ENCODE measurements around the gene MYRIP. TPM values are rescaled to one million over a fixed set of nuclear protein-coding genes. Genes with fewer than 3 reads are reported as not detected.
"Not testable (repeated sequence)": the region's sequence is repeated elsewhere in the genome, so short reads cannot be mapped to it uniquely, and the experiment has no call there.

The MYRIP gene
- total RNA-seq, 1 donor from 2014 or later, result not detected

GRCh38 chr3:40268802-40269524 lies 459.6 kb downstream of the MYRIP start:
- intact Hi-C loops (cut with micrococcal nuclease), result no loop called here
- no peak overlapping the region for H3K27ac Mint-ChIP-seq

DNA sequence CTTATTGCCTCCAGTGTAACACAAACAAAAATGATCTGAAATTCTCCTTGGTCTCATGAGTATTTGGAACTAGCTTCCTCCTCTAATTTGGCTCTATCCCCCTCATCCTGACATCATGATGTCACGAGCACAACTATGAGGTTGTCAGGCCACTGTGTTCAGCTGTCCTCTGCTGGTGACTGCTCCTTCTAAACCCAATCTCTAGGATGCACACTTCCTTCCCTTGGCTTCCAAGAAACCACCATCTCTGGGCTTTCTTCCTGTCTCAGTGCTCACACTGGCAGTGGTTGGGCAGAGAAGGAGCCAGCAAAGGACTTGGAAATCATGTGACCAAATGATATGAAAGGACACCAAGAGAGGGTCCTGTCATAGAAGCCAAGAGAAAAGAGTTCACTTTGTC lies 469.4 kb downstream of the MYRIP start:
- Mint-ChIP-seq H3K9me3 (no peaks in the 10 kb centered on the region), H3K27me3 (ENCODE audit: insufficient read depth) (peaks cover 6% of the 10 kb centered on the region), H3K36me3 (ENCODE audit: low read depth) (no peaks in the 10 kb centered on the region), H3K27ac (no peak overlapping the region), H3K4me3 (no peak overlapping the region), H3K4me1 (ENCODE audit: low read depth) (no peaks in the 10 kb centered on the region)
- intact Hi-C loops (cut with micrococcal nuclease), result no loop called here
- no peak for DNase-seq (ENCODE audit: low spot score)

More at GRCh38 chr3:40268802-40269524, 459.6 kb downstream of the MYRIP start:
- no peaks in the 10 kb centered on the region for H3K36me3 Mint-ChIP-seq (ENCODE audit: low read depth)
- no peaks in the 10 kb centered on the region for H3K4me1 Mint-ChIP-seq (ENCODE audit: low read depth)
- H3K4me3 Mint-ChIP-seq, result no peak overlapping the region
- H3K9me3 Mint-ChIP-seq, result no peaks in the 10 kb centered on the region
- no peak for DNase-seq (ENCODE audit: low spot score)
- peaks cover 6% of the 10 kb centered on the region for H3K27me3 Mint-ChIP-seq (ENCODE audit: insufficient read depth)

- intact Hi-C loops (cut with micrococcal nuclease), result no loop called here
- Mint-ChIP-seq H3K4me1 (ENCODE audit: low read depth) (no peaks in the 10 kb centered on the region), H3K27me3 (ENCODE audit: insufficient read depth) (peaks cover 5% of the 10 kb centered on the region), H3K4me3 (no peak overlapping the region), H3K36me3 (ENCODE audit: low read depth) (no peaks in the 10 kb centered on the region), H3K9me3 (peaks cover 3% of the 10 kb centered on the region), H3K27ac (no peak overlapping the region)
- no peak for DNase-seq (ENCODE audit: low spot score)
Measured at GRCh38 chr3:40281995-40282394, 472.6 kb downstream of the MYRIP start.

- intact Hi-C loops (cut with micrococcal nuclease); H3K9me3 Mint-ChIP-seq; DNase-seq (ENCODE audit: low spot score); H3K27ac Mint-ChIP-seq; H3K36me3 Mint-ChIP-seq (ENCODE audit: low read depth); H3K27me3 Mint-ChIP-seq (ENCODE audit: insufficient read depth); H3K4me1 Mint-ChIP-seq (ENCODE audit: low read depth); H3K4me3 Mint-ChIP-seq: not testable (repeated sequence)
Measured at GRCh38 chr3:40283057-40283456, 473.6 kb downstream of the MYRIP start.

GRCh38 chr3:40287248-40287647 lies 477.8 kb downstream of the MYRIP start:
- no peaks in the 10 kb centered on the region for H3K27me3 Mint-ChIP-seq (ENCODE audit: insufficient read depth)
- H3K9me3 Mint-ChIP-seq, result peaks cover 3% of the 10 kb centered on the region
- peaks cover 2% of the 10 kb centered on the region for H3K36me3 Mint-ChIP-seq (ENCODE audit: low read depth)
- no peak overlapping the region for H3K4me3 Mint-ChIP-seq
- no peaks in the 10 kb centered on the region for H3K4me1 Mint-ChIP-seq (ENCODE audit: low read depth)
- intact Hi-C loops (cut with micrococcal nuclease), result no loop called here
- no peak overlapping the region for H3K27ac Mint-ChIP-seq
- DNase-seq (ENCODE audit: low spot score), result no peak

- intact Hi-C loops (cut with micrococcal nuclease), result no loop called here
- no peak overlapping the region for H3K27ac Mint-ChIP-seq
- H3K4me1 Mint-ChIP-seq (ENCODE audit: low read depth), result no peaks in the 10 kb centered on the region
- H3K27me3 Mint-ChIP-seq (ENCODE audit: insufficient read depth), result no peaks in the 10 kb centered on the region
- H3K9me3 Mint-ChIP-seq, result peaks cover under 1% of the 10 kb centered on the region
- peaks cover 2% of the 10 kb centered on the region for H3K36me3 Mint-ChIP-seq (ENCODE audit: low read depth)
- DNase-seq (ENCODE audit: low spot score), result no peak
- no peak overlapping the region for H3K4me3 Mint-ChIP-seq
Measured at GRCh38 chr3:40290396-40290795, 481.0 kb downstream of the MYRIP start.

- Mint-ChIP-seq H3K27ac (no peak overlapping the region), H3K36me3 (ENCODE audit: low read depth) (peaks cover 2% of the 10 kb centered on the region), H3K4me3 (no peak overlapping the region), H3K9me3 (no peaks in the 10 kb centered on the region), H3K27me3 (ENCODE audit: insufficient read depth) (no peaks in the 10 kb centered on the region), H3K4me1 (ENCODE audit: low read depth) (no peaks in the 10 kb centered on the region)
- intact Hi-C loops (cut with micrococcal nuclease), result no loop called here
- DNase-seq (ENCODE audit: low spot score), result no peak
Measured at GRCh38 chr3:40291471-40291870, 482.1 kb downstream of the MYRIP start.

- DNase-seq (ENCODE audit: low spot score), result no peak
- peaks cover 2% of the 10 kb centered on the region for H3K36me3 Mint-ChIP-seq (ENCODE audit: low read depth)
- H3K4me3 Mint-ChIP-seq, result no peak overlapping the region
- no peak overlapping the region for H3K27ac Mint-ChIP-seq
- no peaks in the 10 kb centered on the region for H3K4me1 Mint-ChIP-seq (ENCODE audit: low read depth)
- H3K9me3 Mint-ChIP-seq, result no peaks in the 10 kb centered on the region
- intact Hi-C loops (cut with micrococcal nuclease), result no loop called here
- H3K27me3 Mint-ChIP-seq (ENCODE audit: insufficient read depth), result no peaks in the 10 kb centered on the region
Measured at GRCh38 chr3:40292637-40293349, 483.4 kb downstream of the MYRIP start.

DNA sequence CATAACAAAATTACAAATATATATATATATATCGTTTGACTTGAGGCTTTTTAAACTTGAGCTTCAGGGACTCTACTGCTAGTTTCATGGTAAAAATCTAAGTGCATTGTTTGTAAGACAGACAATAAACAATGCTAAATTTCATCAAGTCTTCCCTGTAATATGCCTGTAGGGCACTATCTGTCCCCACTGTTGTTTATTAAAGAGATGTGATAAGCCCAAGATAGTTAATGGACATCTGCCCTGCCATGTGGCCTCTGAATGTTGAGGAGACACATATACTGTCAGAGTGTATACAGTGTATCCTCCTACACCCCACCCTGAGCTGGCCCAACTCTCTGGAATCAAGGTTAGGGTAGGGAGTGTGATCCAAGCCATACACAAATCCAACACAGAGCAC lies 485.0 kb downstream of the MYRIP start:
- Mint-ChIP-seq H3K4me3 (no peak overlapping the region), H3K27ac (no peak overlapping the region), H3K27me3 (ENCODE audit: insufficient read depth) (no peaks in the 10 kb centered on the region), H3K9me3 (no peaks in the 10 kb centered on the region), H3K36me3 (ENCODE audit: low read depth) (peaks cover 2% of the 10 kb centered on the region), H3K4me1 (ENCODE audit: low read depth) (no peaks in the 10 kb centered on the region)
- DNase-seq (ENCODE audit: low spot score), result no peak
- intact Hi-C loops (cut with micrococcal nuclease), result no loop called here

- no peaks in the 10 kb centered on the region for H3K36me3 Mint-ChIP-seq (ENCODE audit: low read depth)
- no peaks in the 10 kb centered on the region for H3K4me1 Mint-ChIP-seq (ENCODE audit: low read depth)
- H3K27ac Mint-ChIP-seq, result no peak overlapping the region
- intact Hi-C loops (cut with micrococcal nuclease), result no loop called here
- no peak overlapping the region for H3K4me3 Mint-ChIP-seq
- peaks cover 4% of the 10 kb centered on the region for H3K27me3 Mint-ChIP-seq (ENCODE audit: insufficient read depth)
- DNase-seq (ENCODE audit: low spot score), result no peak
- no peaks in the 10 kb centered on the region for H3K9me3 Mint-ChIP-seq
Measured at GRCh38 chr3:40298075-40298474, 488.7 kb downstream of the MYRIP start.

DNA sequence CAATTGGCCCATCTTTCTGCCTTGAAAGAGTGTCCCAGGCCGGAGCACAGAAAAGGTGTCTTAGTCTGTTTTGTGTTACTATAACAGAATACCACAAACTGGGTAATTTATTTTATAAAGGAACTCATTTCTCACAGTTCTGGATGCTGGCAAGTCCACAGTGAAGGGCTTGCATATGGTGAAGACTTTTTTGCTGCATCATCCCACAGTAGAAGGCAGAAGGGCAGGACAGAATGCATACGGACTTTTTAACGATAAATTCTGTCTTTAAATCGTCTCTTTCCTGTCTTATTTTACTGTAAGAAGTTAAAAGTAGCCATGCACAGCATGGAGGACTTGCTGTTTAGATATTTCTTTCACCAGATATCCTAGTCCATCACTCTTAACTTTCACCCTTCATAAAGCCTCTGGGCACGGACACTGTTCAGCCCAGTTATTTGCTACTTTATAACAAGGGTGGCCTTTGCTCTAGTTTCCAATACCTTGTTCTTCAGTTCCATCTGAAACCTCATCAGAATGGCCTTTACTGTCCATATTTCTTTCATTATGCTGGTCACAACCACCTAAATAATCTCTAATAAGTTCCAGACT lies 489.8 kb downstream of the MYRIP start:
- Mint-ChIP-seq H3K9me3 (no peaks in the 10 kb centered on the region), H3K36me3 (ENCODE audit: low read depth) (no peaks in the 10 kb centered on the region), H3K27ac (no peak overlapping the region), H3K27me3 (ENCODE audit: insufficient read depth) (peaks cover 4% of the 10 kb centered on the region), H3K4me1 (ENCODE audit: low read depth) (no peaks in the 10 kb centered on the region), H3K4me3 (no peak overlapping the region)
- DNase-seq (ENCODE audit: low spot score), result no peak
- intact Hi-C loops (cut with micrococcal nuclease), result no loop called here

GRCh38 chr3:40299721-40300335 lies 490.4 kb downstream of the MYRIP start:
- intact Hi-C loops (cut with micrococcal nuclease), result no loop called here
- Mint-ChIP-seq H3K4me1 (ENCODE audit: low read depth) (no peaks in the 10 kb centered on the region), H3K27ac (no peak overlapping the region), H3K9me3 (no peaks in the 10 kb centered on the region), H3K36me3 (ENCODE audit: low read depth) (no peaks in the 10 kb centered on the region), H3K27me3 (ENCODE audit: insufficient read depth) (peaks cover 4% of the 10 kb centered on the region), H3K4me3 (no peak overlapping the region)
- no peak for DNase-seq (ENCODE audit: low spot score)

GRCh38 chr3:40302784-40303183 lies 493.4 kb downstream of the MYRIP start:
- Mint-ChIP-seq H3K27ac (no peak overlapping the region), H3K9me3 (no peaks in the 10 kb centered on the region), H3K27me3 (ENCODE audit: insufficient read depth) (peaks cover 4% of the 10 kb centered on the region), H3K4me3 (no peak overlapping the region), H3K4me1 (ENCODE audit: low read depth) (no peaks in the 10 kb centered on the region), H3K36me3 (ENCODE audit: low read depth) (no peaks in the 10 kb centered on the region)
- intact Hi-C loops (cut with micrococcal nuclease), result no loop called here
- no peak for DNase-seq (ENCODE audit: low spot score)
